Mucosa of stomach (tissue), 1 donor: ENCODE data around the gene FILIP1L.

ENCODE experiments used
- H3K27me3 ChIP-seq: one replicate; pipeline ENCODE4 v1.7.0; 2013; ENCODE audit warnings: mild to moderate bottlenecking, low read length; ENCODE audit not compliant: control insufficient read depth, insufficient read depth
- H3K36me3 ChIP-seq: one replicate; pipeline ENCODE4 v1.7.0; 2013; ENCODE audit warnings: low read length; ENCODE audit not compliant: control insufficient read depth, insufficient read depth
- H3K4me1 ChIP-seq: one replicate; pipeline ENCODE4 v1.7.0; 2013; ENCODE audit warnings: mild to moderate bottlenecking, low read length; ENCODE audit not compliant: control insufficient read depth, insufficient read depth
- H3K4me3 ChIP-seq: one replicate; pipeline ENCODE4 v1.7.0; 2013; ENCODE audit warnings: low read length
- H3K9ac ChIP-seq: one replicate; pipeline ENCODE4 v1.7.0; 2013; ENCODE audit warnings: mild to moderate bottlenecking, low read length, moderate library complexity
- H3K9me3 ChIP-seq: one replicate; pipeline ENCODE4 v1.7.0; 2013; ENCODE audit warnings: mild to moderate bottlenecking, low read length, moderate library complexity; ENCODE audit not compliant: control insufficient read depth
- donor health status: Pancreatic carcinoma.

Gene FILIP1L

DNA sequence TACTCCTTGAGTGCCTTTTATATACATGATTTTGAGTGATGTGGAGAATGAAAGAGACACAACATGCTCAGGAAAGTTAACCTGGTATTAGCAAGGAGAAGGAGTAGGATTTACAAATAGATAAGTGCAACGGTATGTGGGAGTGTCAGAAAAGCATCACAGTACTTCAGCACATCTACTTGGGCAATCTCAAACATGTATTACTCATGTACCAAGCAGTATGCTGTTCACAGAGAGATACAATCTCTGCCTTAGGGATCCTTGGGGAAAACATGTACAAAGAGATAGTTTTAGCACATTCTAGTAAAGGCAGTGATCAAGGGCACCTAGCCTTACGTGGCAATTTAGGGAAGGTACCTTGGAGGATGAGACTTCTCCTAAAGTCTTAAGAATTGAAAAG lies 146.5 kb downstream of the FILIP1L start:
- no peaks in the 10 kb centered on the region for H3K27me3 ChIP-seq
- H3K36me3 ChIP-seq = no peaks in the 10 kb centered on the region
- peaks cover 33% of the 10 kb centered on the region for H3K4me1 ChIP-seq

DNA sequence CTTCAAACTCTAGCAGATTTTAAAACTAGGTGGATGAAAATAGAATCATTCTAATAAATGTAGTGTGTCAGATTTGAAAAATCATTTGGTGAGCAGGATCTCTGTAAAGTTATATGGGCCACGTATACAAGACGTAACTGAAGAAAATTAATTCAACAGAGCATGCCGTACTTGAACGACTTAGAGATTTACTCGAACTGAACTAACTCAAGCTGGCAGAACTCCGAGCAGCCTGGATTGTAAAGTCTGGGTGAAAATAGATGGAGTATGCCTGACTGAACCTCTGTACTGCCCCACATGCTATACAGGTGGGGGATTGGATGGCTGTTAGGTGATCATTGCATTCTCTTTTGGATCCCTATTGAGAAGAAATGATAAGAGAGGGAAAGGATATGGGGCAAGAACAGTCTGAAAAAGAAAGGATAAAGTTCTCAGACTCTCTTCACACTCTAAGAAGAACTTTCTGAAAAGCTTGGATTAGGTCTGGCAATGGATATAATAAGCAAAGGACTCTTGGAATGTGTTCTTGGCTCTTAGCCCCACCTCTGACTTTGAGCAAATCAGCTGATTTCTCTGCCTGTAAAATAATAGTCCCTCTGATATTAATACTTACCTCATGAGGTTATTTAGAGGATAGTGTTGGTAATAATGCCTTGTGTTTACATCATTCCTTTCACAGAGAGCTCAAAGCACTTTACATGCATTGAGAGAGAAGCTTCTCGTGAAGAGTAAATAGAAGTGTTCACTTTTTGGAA lies 147.5 kb downstream of the FILIP1L start:
- Histone ChIP-seq H3K27me3 (no peaks in the 10 kb centered on the region), H3K9ac (peak overlapping the region; percentile 53), H3K4me3 (no peak overlapping the region), H3K4me1 (peaks cover 33% of the 10 kb centered on the region), H3K9me3 (no peaks in the 10 kb centered on the region), H3K36me3 (no peaks in the 10 kb centered on the region)

More for the DNA sequence above, 146.5 kb downstream of the FILIP1L start:
- Histone ChIP-seq H3K4me3 (no peak overlapping the region), H3K9ac (no peak overlapping the region), H3K9me3 (no peaks in the 10 kb centered on the region)

DNA sequence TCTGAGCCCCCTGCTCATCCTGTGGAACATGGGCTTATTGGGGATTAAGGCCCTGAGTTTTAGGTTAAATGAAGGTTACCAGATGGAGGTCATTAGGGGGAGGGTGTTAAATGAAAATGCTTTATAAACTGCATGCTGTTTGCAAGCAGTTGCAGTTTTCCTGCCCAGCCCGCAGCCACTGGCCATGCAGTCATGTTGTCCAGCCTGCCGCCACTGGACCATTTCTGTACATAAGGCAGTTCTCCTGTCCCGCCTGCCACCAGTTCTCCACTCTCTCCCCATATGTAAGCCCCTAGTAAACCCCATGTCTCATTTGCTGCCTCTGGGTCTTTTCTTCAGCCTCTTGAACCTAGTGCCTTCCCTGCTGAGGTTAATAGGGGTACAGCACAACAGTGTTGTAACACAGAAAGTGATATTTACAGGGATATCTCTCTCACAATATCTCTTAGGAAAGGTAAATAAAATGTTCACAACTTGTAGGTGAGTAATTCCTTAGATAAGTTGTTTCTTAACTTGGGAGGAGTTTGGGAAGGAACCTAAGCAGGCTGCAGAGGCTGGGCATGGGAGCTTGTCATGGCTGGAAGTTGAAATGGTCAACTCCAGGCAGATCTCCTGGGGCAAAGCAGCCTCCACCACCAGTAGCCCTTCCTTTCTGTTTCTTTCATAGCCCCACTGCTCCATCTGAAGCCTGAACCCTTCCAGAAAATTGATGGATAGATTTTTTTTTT lies 148.5 kb downstream of the FILIP1L start:
- H3K9ac ChIP-seq = peak overlapping the region; percentile 53
- no peak overlapping the region for H3K4me3 ChIP-seq
- H3K27me3 ChIP-seq = no peaks in the 10 kb centered on the region
- no peaks in the 10 kb centered on the region for H3K36me3 ChIP-seq
- H3K9me3 ChIP-seq = no peaks in the 10 kb centered on the region
- peaks cover 36% of the 10 kb centered on the region for H3K4me1 ChIP-seq

DNA sequence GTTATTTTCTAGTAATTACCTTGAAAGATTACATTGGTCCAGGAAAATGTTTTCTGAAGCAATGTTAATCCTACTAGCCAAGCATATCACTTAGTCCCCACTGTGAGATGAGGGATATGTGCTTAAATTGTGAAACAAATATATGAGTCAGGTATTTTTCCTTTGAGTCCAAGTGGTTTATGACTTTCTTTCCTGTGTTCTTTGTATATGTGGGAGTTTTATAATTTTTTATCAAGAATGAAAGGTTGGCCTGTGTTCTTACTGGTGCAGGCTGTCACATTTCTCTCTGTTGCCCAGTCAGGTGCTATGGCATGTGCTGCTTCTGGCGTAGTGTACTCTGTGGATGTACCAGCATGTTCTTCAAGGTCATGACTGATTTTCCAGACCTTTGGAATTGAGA lies 149.2 kb downstream of the FILIP1L start:
- Histone ChIP-seq H3K27me3 (no peaks in the 10 kb centered on the region), H3K4me1 (peaks cover 43% of the 10 kb centered on the region), H3K9ac (no peak overlapping the region), H3K4me3 (no peak overlapping the region), H3K36me3 (no peaks in the 10 kb centered on the region), H3K9me3 (no peaks in the 10 kb centered on the region)

DNA sequence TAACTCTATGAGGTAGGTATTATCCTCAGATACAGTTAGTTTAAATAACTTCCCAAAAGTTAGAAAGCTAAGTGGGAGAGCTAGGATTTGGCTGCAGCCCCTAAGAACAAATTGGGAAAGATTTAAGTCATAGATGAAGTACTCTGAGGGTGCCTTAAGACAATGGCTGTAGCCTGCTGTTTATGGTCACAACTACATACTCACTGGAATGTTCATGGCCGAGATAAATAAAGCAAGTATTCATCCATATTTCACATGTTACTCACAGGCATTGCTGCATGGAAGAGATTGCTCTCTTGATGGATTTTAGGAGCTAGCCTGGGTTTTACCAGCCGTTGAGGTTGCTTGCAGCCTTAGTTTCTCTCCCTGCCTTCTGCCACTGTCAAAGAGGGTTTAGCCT lies 151.6 kb downstream of the FILIP1L start:
- H3K36me3 ChIP-seq = no peaks in the 10 kb centered on the region
- no peaks in the 10 kb centered on the region for H3K9me3 ChIP-seq
- H3K4me1 ChIP-seq = peaks cover 44% of the 10 kb centered on the region
- no peak overlapping the region for H3K9ac ChIP-seq
- no peaks in the 10 kb centered on the region for H3K27me3 ChIP-seq
- no peak overlapping the region for H3K4me3 ChIP-seq

DNA sequence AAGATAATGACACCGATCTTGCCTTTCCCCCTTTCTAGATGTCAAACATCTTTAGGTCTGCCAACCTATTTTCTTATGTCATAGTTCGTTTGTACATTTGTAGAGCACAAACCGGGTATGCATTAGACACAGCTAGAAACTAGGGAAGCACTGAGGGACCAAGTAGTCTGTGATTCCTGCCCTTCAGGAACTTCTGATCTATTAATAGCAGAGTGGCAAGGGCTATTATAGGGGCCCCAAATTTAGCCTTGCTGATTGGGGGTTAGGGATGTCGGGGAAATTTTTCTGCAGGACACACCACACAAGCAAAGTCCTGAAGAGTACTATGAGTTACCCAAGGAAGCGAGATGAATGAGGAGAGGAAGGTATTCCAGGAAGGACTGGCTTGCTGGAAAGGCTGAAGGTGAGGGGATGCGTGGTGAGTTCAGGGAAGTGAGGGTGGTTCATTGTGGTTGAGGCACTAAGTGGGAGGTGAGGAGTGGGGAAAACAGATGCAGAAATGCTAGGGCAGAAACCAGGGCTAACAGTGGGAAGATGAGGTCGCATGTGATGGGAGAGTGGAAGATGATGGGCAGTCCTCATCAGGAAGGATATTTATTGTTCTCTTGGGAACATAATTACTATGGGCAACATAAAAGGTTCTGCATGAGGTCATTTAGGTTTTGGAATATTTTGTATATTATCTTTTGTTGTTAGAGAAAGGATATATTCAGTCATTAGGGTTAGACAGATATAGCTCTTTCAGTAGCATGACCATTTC lies 152.4 kb downstream of the FILIP1L start:
- Histone ChIP-seq H3K27me3 (no peaks in the 10 kb centered on the region), H3K4me3 (no peak overlapping the region), H3K9me3 (no peaks in the 10 kb centered on the region), H3K36me3 (no peaks in the 10 kb centered on the region), H3K9ac (no peak overlapping the region), H3K4me1 (peaks cover 43% of the 10 kb centered on the region)

DNA sequence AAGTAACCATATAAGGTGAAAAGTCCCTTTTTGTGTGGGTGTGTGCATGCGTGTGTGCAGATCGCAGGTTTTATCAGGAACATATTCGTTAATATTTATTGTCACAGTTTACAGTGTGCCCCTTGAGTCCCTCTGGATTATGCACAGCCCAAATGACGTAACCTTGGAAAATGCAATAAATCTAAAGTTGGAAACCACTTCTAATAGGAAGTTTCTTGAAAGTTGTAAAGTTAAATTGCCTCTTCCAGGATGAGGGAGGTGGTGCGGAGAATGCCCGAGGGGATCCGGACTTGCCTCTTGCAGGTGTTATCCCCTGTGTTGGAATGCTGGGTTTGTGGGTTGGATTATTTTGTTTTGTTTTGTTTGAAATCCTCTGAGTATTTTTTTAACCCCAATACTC lies 153.4 kb downstream of the FILIP1L start:
- Histone ChIP-seq H3K4me1 (peaks cover 42% of the 10 kb centered on the region), H3K4me3 (no peak overlapping the region)

DNA sequence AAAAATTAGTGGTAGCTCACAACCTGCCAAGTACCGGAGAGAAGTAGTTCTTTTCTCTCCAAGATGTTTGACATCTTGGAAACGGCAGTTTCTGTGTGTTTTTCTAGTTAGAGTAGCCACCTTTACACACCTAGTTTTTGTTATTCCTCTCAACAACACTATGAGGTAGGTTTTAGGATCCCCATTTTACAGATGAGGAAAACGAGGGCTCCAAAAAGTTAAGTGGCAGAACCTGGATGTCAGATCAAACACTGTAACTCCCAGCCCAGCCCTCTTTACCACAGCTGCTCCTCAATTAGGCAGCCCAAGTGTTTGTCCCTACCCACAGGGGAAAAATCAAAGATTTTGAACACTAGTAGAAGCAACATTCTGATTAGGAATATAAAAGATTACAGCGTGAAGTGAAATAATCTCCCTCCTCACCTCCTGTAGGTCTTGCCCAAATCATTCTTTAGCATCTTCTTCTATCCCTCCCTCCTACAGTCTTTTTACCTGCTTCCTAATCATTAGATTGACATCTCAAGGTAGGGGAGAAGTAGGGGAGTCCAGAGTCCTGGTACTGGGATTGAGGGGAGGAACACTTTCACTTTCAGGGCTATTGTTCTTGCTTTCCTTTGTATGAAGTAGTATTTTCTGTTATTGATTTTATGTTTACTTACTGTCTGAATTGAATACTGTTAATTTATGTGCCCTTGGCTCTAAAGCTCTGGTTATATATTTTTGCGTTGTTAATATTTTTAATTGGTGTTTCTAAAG lies 154.0 kb downstream of the FILIP1L start:
- no peak overlapping the region for H3K9ac ChIP-seq
- H3K4me3 ChIP-seq = no peak overlapping the region
- H3K27me3 ChIP-seq = no peaks in the 10 kb centered on the region
- H3K9me3 ChIP-seq = no peaks in the 10 kb centered on the region
- H3K4me1 ChIP-seq = peaks cover 42% of the 10 kb centered on the region
- H3K36me3 ChIP-seq = no peaks in the 10 kb centered on the region

More for the DNA sequence above, 153.4 kb downstream of the FILIP1L start:
- no peaks in the 10 kb centered on the region for H3K27me3 ChIP-seq
- no peak overlapping the region for H3K9ac ChIP-seq
- no peaks in the 10 kb centered on the region for H3K36me3 ChIP-seq
- H3K9me3 ChIP-seq = no peaks in the 10 kb centered on the region

DNA sequence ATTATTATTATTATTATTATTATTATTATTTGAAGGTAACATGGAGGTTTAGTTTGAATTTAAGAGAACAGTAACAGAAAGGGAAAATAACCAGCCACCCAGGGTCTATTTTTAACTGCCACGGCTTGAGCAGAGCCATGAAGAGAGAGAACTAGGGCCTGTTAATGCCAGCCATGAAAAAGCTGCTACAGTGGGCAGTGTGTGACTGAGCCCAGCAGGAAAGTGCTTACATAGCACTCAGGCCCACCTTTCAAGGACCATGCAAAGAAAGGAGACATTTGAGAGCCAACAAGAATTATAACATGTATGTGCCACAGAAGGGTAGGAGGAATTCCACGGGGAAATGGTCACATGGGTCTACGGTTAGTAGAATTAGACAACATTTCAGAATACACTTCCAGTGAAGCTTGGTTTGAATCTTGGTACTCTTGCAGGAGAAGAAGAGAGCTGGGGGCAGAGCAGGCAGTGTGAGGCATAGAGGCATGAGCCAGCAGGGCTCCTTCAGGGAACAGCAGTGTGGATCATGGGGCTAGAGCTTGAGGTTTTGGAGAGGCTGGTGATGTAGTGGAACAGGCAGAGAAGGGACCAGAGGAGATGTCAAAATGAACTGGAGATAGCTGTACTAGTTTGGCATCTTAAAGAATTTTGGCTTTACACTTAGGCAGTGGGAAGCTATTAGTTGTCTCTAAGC lies 155.9 kb downstream of the FILIP1L start:
- Histone ChIP-seq H3K36me3 (no peaks in the 10 kb centered on the region), H3K4me1 (peaks cover 39% of the 10 kb centered on the region), H3K9ac (no peak overlapping the region), H3K27me3 (no peaks in the 10 kb centered on the region), H3K4me3 (no peak overlapping the region), H3K9me3 (no peaks in the 10 kb centered on the region)

DNA sequence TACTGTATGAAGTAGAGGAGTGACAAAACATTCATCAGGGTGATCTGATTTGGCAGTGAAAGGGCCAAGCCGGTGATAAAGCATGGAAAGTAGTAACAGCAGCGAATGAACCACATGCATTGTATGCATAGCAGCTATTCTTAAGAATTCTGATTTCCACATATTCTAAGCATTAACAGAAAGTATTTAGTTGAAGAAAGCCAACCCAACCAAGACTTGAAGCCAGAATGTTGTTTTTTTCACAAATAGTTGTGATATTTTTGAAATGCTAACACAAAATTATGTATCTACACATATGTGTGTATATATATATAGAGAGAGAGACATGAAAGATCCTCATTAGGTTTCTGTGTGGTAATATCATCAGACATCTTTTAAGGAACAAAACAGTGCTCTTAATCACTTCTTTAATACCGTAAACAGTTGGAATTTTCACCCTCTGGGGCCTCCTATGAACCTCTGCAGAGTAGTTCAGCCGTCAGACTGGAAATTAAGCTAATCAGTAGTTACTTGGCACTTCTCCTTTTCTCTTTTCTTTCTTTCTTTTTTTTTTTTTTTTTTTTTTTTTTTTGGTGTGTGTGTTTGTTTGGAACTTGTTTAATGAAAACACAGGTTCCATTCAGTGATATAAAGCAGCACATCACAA lies 157.0 kb downstream of the FILIP1L start:
- no peaks in the 10 kb centered on the region for H3K9me3 ChIP-seq
- H3K4me1 ChIP-seq = peaks cover 43% of the 10 kb centered on the region
- H3K9ac ChIP-seq = no peak overlapping the region
- H3K27me3 ChIP-seq = no peaks in the 10 kb centered on the region
- no peaks in the 10 kb centered on the region for H3K36me3 ChIP-seq
- no peak overlapping the region for H3K4me3 ChIP-seq
